Thyroid gland (tissue), 4 donors: ENCODE data around the gene TAF1L.

Source experiments
- CTCF ChIP-seq, 6 experiments: fragments of 200-600 bp in 3 of 6; fragments of 450-650 bp in 3 of 6; sonication (generic) in 3 of 6; IDR thresholded peaks; one replicate each; pipeline ENCODE4 v1.5.1; 2016 to 2019; ENCODE audit warnings: antibody characterized with exemption in 6 of 6, mild to moderate bottlenecking in 2 of 6, inconsistent platforms in 1 of 6, moderate library complexity in 1 of 6
- POLR2A ChIP-seq, 2 donors: fragments of 450-650 bp; IDR thresholded peaks; one replicate each; pipeline ENCODE4 v1.6.1; 2017; ENCODE audit warnings: antibody characterized with exemption in 2 of 2, mild to moderate bottlenecking in 2 of 2, moderate library complexity in 1 of 2

GRCh38 chr9:32625320-32625719 is 10.1 kb downstream of the TAF1L start:
- no peak for TF ChIP-seq CTCF (IDR thresholded peaks at IDR 0.05)
- TF ChIP-seq POLR2A (IDR thresholded peaks at IDR 0.05): no peak
